Measurements from ENCODE around the gene PDE1A.

Gene PDE1A

DNA sequence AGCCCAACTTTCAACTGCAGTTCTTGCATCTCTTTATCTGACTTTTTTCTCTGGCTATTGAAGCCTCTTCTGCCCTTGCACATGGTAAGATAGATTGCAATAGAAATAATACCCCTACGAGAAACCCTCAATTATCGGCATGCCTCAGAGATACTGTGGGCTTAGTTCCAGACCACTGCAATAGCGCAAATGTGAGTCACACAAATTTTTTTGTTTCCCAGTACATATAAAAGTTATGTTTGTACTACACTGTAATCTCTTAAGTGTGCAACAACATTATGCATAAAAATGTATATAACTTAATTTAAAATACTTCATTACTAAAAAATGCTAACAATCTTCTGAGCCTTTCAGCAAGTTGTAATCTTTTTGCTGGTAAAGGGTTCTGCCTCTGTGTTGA lies 124.7 kb downstream of the PDE1A start:
- no peak overlapping the region for H3K4me3 ChIP-seq (ENCODE audit: low read depth, low read length)
- in situ Hi-C loops (cut with HindIII; ENCODE audit: low sequenced_read_pairs) = no loop called here
- DNase-seq (ENCODE audit: low read depth, low spot score) = peak; percentile 85
- no peak for TF ChIP-seq CTCF (IDR thresholded peaks at IDR 0.05; ENCODE audit: low read depth, low read length)

GRCh38 chr2:182301093-182301492 lies 125.7 kb downstream of the PDE1A start:
- in situ Hi-C loops (cut with HindIII; ENCODE audit: low sequenced_read_pairs) = no loop called here

GRCh38 chr2:182300608-182301007 lies 126.2 kb downstream of the PDE1A start:
- in situ Hi-C loops (cut with HindIII; ENCODE audit: low sequenced_read_pairs) = no loop called here
- H3K4me3 ChIP-seq (ENCODE audit: low read depth, low read length) = no peak overlapping the region
- peak; percentile 64 for DNase-seq (ENCODE audit: low read depth, low spot score)
- TF ChIP-seq CTCF (IDR thresholded peaks at IDR 0.05; ENCODE audit: low read depth, low read length) = no peak

More at GRCh38 chr2:182301093-182301492, 125.7 kb downstream of the PDE1A start:
- TF ChIP-seq CTCF (IDR thresholded peaks at IDR 0.05; ENCODE audit: low read depth, low read length) = no peak
- peak; percentile 23 for DNase-seq (ENCODE audit: low read depth, low spot score)
- no peak overlapping the region for H3K4me3 ChIP-seq (ENCODE audit: low read depth, low read length)

- H3K4me3 ChIP-seq (ENCODE audit: low read depth, low read length) = no peak overlapping the region
Observed at GRCh38 chr2:182299632-182300031, 127.2 kb downstream of the PDE1A start.

DNA sequence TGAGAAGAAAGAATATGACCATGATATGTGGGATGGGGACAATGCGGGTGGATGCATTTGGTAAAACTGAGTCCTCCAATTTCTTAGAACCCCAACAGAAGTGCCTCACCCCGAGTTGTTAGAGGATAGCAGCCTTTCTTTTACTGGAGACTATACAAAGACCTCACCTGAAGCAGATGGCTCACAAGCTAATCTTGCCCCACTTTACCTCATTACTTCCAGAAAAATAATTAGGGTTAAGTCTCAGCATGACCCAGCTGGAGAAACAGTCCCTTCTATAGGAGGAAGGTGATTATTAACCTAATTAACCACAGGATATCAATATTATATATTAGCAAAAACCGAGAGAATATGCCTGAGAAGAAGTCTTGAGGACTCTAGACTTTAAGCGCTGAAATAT lies 128.4 kb downstream of the PDE1A start:
- no peak for TF ChIP-seq CTCF (IDR thresholded peaks at IDR 0.05; ENCODE audit: low read depth, low read length)
- DNase-seq (ENCODE audit: low read depth, low spot score) = no peak
- in situ Hi-C loops (cut with HindIII; ENCODE audit: low sequenced_read_pairs) = no loop called here
- no peak overlapping the region for H3K4me3 ChIP-seq (ENCODE audit: low read depth, low read length)

More at GRCh38 chr2:182299632-182300031, 127.2 kb downstream of the PDE1A start:
- in situ Hi-C loops (cut with HindIII; ENCODE audit: low sequenced_read_pairs) = no loop called here
- DNase-seq (ENCODE audit: low read depth, low spot score) = no peak
- no peak for TF ChIP-seq CTCF (IDR thresholded peaks at IDR 0.05; ENCODE audit: low read depth, low read length)

DNA sequence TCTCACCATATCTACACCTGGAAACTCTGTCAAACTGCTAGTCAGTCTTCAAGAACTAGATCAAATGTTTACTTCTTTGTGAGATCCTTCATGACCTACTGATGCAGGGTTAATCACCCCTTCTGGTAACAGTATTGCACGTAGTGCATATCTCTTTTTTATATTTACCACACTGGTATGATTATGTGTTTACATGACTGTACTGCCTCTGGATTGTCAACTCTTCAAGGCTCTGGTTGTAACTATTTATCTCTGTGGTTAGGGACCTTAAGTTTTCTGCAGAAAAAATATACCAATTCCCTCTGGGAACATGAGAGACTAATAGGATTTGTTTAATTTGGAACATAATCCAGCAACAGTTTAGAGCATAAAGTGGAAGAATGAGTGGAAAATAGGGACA lies 135.5 kb downstream of the PDE1A start:
- no peak for TF ChIP-seq CTCF (IDR thresholded peaks at IDR 0.05; ENCODE audit: low read depth, low read length)
- no peak for DNase-seq (ENCODE audit: low read depth, low spot score)
- H3K4me3 ChIP-seq (ENCODE audit: low read depth, low read length) = no peak overlapping the region
- in situ Hi-C loops (cut with HindIII; ENCODE audit: low sequenced_read_pairs) = no loop called here

- DNase-seq (ENCODE audit: low read depth, low spot score) = peak; percentile 17
- H3K4me3 ChIP-seq (ENCODE audit: low read depth, low read length) = no peak overlapping the region
- no peak for TF ChIP-seq CTCF (IDR thresholded peaks at IDR 0.05; ENCODE audit: low read depth, low read length)
- in situ Hi-C loops (cut with HindIII; ENCODE audit: low sequenced_read_pairs) = no loop called here
Observed at GRCh38 chr2:182283512-182283911, 143.3 kb downstream of the PDE1A start.

Measured in astrocyte of the spinal cord (primary cell).